HEK293 (cell line): ENCODE results near the gene PALM.

ENCODE experiments used
- CTCF ChIA-PET: fragments of 350-600 bp; formaldehyde crosslinking; extraction: SDS; loops from one replicate; lab custom pipeline; 2021; ENCODE audit warnings: antibody characterized with exemption; lab: Yijun Ruan, JAX
- POLR2A ChIA-PET: fragments of 300-600 bp; formaldehyde crosslinking; extraction: SDS; loops from one replicate; lab custom pipeline; 2020; ENCODE audit warnings: antibody characterized with exemption, inconsistent platforms; lab: Yijun Ruan, JAX
- H3K27ac ChIP-seq: fragments of 200-500 bp; sonication (Bioruptor generic); 2 replicates; pipeline ENCODE4 v1.5.1; 2014; ENCODE audit warnings: low read depth, low read length, control low read depth, inconsistent platforms; ENCODE audit errors: extremely low read depth
- H3K36me3 ChIP-seq, 2 experiments: fragments of 200-500 bp in 1 of 2; sonication (Bioruptor generic) in 1 of 2; 1 replicate in 1 of 2; 2 replicates in 1 of 2; pipeline ENCODE4 v1.5.1; 2014 to 2017; ENCODE audit warnings: inconsistent platforms in 2 of 2, low read length in 2 of 2; ENCODE audit not compliant: control insufficient read depth in 2 of 2, insufficient read depth in 1 of 2
- H3K4me1 ChIP-seq: fragments of 200-500 bp; sonication (Bioruptor generic); 2 replicates; pipeline ENCODE4 v1.5.1; 2014; ENCODE audit warnings: mild to moderate bottlenecking, low read length, inconsistent platforms; ENCODE audit not compliant: control insufficient read depth, insufficient read depth
- H3K4me3 ChIP-seq: 2 replicates; pipeline ENCODE4 v1.5.1; 2011; ENCODE audit warnings: low read depth, mild to moderate bottlenecking, control low read depth, low read length, moderate library complexity
- H3K9me3 ChIP-seq: fragments of 200-500 bp; sonication (Bioruptor generic); 2 replicates; pipeline ENCODE4 v1.5.1; 2014; ENCODE audit warnings: low read depth, low read length, inconsistent platforms; ENCODE audit not compliant: control insufficient read depth, insufficient read depth
- ELK4 ChIP-seq: IDR thresholded peaks from 2 replicates; pipeline ENCODE4 v1.6.1; 2011; ENCODE audit warnings: mild to moderate bottlenecking, low read depth, low read length, borderline replicate concordance
- GLIS1 ChIP-seq: fragments of 450-650 bp; formaldehyde crosslinking; IDR thresholded peaks from 2 replicates; pipeline ENCODE4 v1.5.1; 2016; ENCODE audit warnings: missing biosample characterization, missing genetic modification characterization
- INSM2 ChIP-seq: fragments of 450-650 bp; formaldehyde crosslinking; IDR thresholded peaks from 2 replicates; pipeline ENCODE4 v1.5.1; 2016; ENCODE audit warnings: missing biosample characterization, missing genetic modification characterization
- KLF8 ChIP-seq: fragments of 450-650 bp; formaldehyde crosslinking; IDR thresholded peaks from 2 replicates; pipeline ENCODE4 v1.5.1; 2016; ENCODE audit warnings: missing biosample characterization, missing genetic modification characterization
- PRDM10 ChIP-seq: fragments of 450-650 bp; formaldehyde crosslinking; IDR thresholded peaks from 2 replicates; pipeline ENCODE4 v1.5.1; 2016; ENCODE audit warnings: missing biosample characterization, missing genetic modification characterization
- PRDM2 ChIP-seq: fragments of 450-650 bp; formaldehyde crosslinking; IDR thresholded peaks from 2 replicates; pipeline ENCODE4 v1.5.1; 2016; ENCODE audit warnings: missing biosample characterization, missing genetic modification characterization, borderline replicate concordance
- ZNF112 ChIP-seq: fragments of 450-650 bp; formaldehyde crosslinking; IDR thresholded peaks from 2 replicates; pipeline ENCODE4 v1.5.0; 2017; ENCODE audit warnings: missing biosample characterization, missing genetic modification characterization
- ZNF121 ChIP-seq: fragments of 450-650 bp; formaldehyde crosslinking; IDR thresholded peaks from 2 replicates; pipeline ENCODE4 v1.5.1; 2016; ENCODE audit warnings: missing biosample characterization, missing genetic modification characterization
- ZNF132 ChIP-seq: fragments of 450-650 bp; formaldehyde crosslinking; IDR thresholded peaks from 2 replicates; pipeline ENCODE4 v1.5.1; 2017; ENCODE audit warnings: missing biosample characterization, missing genetic modification characterization, borderline replicate concordance
- ZNF16 ChIP-seq: fragments of 450-650 bp; formaldehyde crosslinking; IDR thresholded peaks from 2 replicates; pipeline ENCODE4 v1.5.1; 2016; ENCODE audit warnings: low read depth, missing biosample characterization, missing genetic modification characterization
- ZNF239 ChIP-seq: fragments of 450-650 bp; formaldehyde crosslinking; IDR thresholded peaks from 2 replicates; pipeline ENCODE4 v1.5.1; 2016; ENCODE audit warnings: missing biosample characterization, missing genetic modification characterization
- ZNF350 ChIP-seq: fragments of 450-650 bp; formaldehyde crosslinking; IDR thresholded peaks from 2 replicates; pipeline ENCODE4 v1.5.0; 2017; ENCODE audit warnings: missing biosample characterization, mild to moderate bottlenecking, missing genetic modification characterization
- ZNF354C ChIP-seq: fragments of 450-650 bp; formaldehyde crosslinking; IDR thresholded peaks from 2 replicates; pipeline ENCODE4 v1.5.1; 2016; ENCODE audit warnings: missing biosample characterization, missing genetic modification characterization, low read depth, borderline replicate concordance
- ZNF362 ChIP-seq: fragments of 450-650 bp; formaldehyde crosslinking; IDR thresholded peaks from 2 replicates; pipeline ENCODE4 v1.5.1; 2016; ENCODE audit warnings: missing biosample characterization, missing genetic modification characterization
- ZNF555 ChIP-seq: fragments of 450-650 bp; formaldehyde crosslinking; conservative IDR thresholded peaks from 2 replicates; pipeline ENCODE4 v1.5.1; 2017; ENCODE audit warnings: missing biosample characterization, mild to moderate bottlenecking, missing genetic modification characterization, inconsistent platforms
- ZNF561 ChIP-seq: fragments of 450-650 bp; IDR thresholded peaks from 2 replicates; pipeline ENCODE4 v1.5.1; 2018; ENCODE audit warnings: missing biosample characterization, missing genetic modification characterization, borderline replicate concordance
- ZNF600 ChIP-seq: fragments of 450-650 bp; formaldehyde crosslinking; IDR thresholded peaks from 2 replicates; pipeline ENCODE4 v1.5.1; 2016; ENCODE audit warnings: missing biosample characterization, missing genetic modification characterization
- ZNF624 ChIP-seq: fragments of 450-650 bp; formaldehyde crosslinking; IDR thresholded peaks from 2 replicates; pipeline ENCODE4 v1.5.1; 2017; ENCODE audit warnings: missing biosample characterization, missing genetic modification characterization
- ZNF629 ChIP-seq: fragments of 450-650 bp; formaldehyde crosslinking; IDR thresholded peaks from 2 replicates; pipeline ENCODE4 v1.5.1; 2017; ENCODE audit warnings: missing biosample characterization, missing genetic modification characterization
- ZNF747 ChIP-seq: fragments of 450-650 bp; formaldehyde crosslinking; IDR thresholded peaks from 2 replicates; pipeline ENCODE4 v1.5.1; 2016; ENCODE audit warnings: missing biosample characterization, missing genetic modification characterization

The PALM gene

GRCh38 chr19:781800-782184 lies 73.1 kb downstream of the PALM start:
- CTCF ChIA-PET, result interaction anchor here (1.0 to 1.7 kb wide), 2 partner anchors 11 to 40 kb away, joined by 3 to 8 read pairs; no protein-coding TSS in a partner anchor
- TF ChIP-seq ZNF121 (no peak), ZNF132 (tag by site-specific recombination) (no peak), ZNF629 (tag by site-specific recombination) (no peak)

GRCh38 chr19:782185-782877 lies 73.6 kb downstream of the PALM start:
- Histone ChIP-seq H3K27ac (no peak overlapping the region), H3K4me1 (no peaks in the 10 kb centered on the region), H3K36me3 (no peaks in the 10 kb centered on the region), H3K4me3 (peak overlapping the region; percentile 25), H3K9me3 (no peaks in the 10 kb centered on the region)
- ChIA-PET POLR2A (interaction anchor here (1.1 kb wide), 1 partner anchor 18 kb away, joined by 3 read pairs; no protein-coding TSS in a partner anchor), CTCF (interaction anchor here (1.0 to 1.7 kb wide), 2 partner anchors 12 to 41 kb away, joined by 3 to 8 read pairs; no protein-coding TSS in a partner anchor)
- TF ChIP-seq ELK4 (no peak), ZNF354C (tag by site-specific recombination) (no peak), ZNF350 (no peak), ZNF112 (tag by site-specific recombination) (no peak), ZNF16 (tag by site-specific recombination) (no peak), ZNF239 (tag by site-specific recombination) (no peak), PRDM2 (no peak), GLIS1 (tag by site-specific recombination) (peak; percentile 91), ZNF561 (tag by site-specific recombination) (no peak), ZNF600 (tag by site-specific recombination) (no peak), PRDM10 (tag by site-specific recombination) (0 out of 2 replicates have a peak, but pooled peaks have one; percentile 49), ZNF555 (tag by site-specific recombination) (no peak), ZNF362 (no peak), ZNF624 (no peak), INSM2 (tag by site-specific recombination) (no peak), KLF8 (no peak), ZNF747 (no peak)

More at GRCh38 chr19:781800-782184, 73.1 kb downstream of the PALM start:
- POLR2A ChIA-PET, result interaction anchor here (0.6 to 1.1 kb wide), 2 partner anchors 15 to 19 kb away, joined by 3 read pairs; partner anchors contain the start of gene PTBP1
- Histone ChIP-seq H3K9me3 (no peaks in the 10 kb centered on the region), H3K4me1 (no peaks in the 10 kb centered on the region), H3K4me3 (no peak overlapping the region), H3K27ac (no peak overlapping the region), H3K36me3 (no peaks in the 10 kb centered on the region)
